ENCODE results near the gene TK1. TPM values are rescaled to one million over a fixed set of nuclear protein-coding genes. Genes with fewer than 3 reads are reported as not detected.

TK1 gene
- total RNA-seq, 1 donor = 23.9 TPM

DNA sequence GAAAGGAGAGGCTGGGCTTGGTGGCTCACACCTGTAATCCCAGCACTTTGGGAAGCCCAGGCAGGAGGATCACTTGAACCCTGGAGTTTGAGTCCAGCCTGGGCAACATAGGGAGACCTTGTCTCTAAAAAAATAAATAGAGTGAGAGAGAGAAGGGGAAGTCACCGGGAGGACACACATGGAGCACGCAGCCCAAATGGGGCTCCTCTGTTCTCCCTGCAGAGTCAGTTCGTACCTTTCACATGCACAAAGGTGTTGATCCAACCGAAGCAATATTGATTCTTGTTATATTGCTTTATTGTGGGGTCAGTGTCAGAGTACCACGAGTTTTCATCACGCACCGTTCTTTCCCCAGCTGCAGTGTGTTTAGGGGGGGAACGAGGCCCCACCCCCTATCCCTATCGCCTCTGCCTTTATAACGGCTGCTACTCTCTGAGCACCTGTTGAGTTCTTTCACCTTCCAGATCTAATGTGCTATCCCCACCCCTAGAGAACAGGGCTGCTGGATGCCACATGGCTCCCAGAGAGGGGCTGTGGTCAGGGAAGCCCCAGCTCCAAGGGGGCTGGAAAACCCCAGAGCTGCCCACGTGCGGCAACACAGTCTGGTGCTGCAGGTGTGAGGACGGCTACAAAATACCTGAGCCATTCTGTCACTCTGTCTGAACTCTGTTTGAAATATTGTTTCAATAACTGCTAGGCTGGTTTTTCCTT is 43.6 kb upstream of the TK1 start:
- no peak overlapping the region for H3K4me2 ChIP-seq (ENCODE audit: insufficient read depth, low read length)
- no peaks in the 10 kb centered on the region for H3K4me1 ChIP-seq (ENCODE audit: insufficient read depth, low read length)
- no peak overlapping the region for H3K27ac ChIP-seq (ENCODE audit: low read depth, low read length)
- H3K36me3 ChIP-seq (ENCODE audit: insufficient read depth, low read length) = no peaks in the 10 kb centered on the region
- peaks cover 28% of the 10 kb centered on the region for H3K27me3 ChIP-seq (ENCODE audit: insufficient read depth, low read length)
- no peaks in the 10 kb centered on the region for H3K9me3 ChIP-seq (ENCODE audit: low read depth, low read length)
- no peak overlapping the region for H2AFZ ChIP-seq (ENCODE audit: low read length)
- DNase-seq (ENCODE audit: insufficient read length, low spot score, missing footprints) = peak; percentile 51
- H3K4me3 ChIP-seq (ENCODE audit: insufficient read depth, low read length) = no peak overlapping the region
- H4K20me1 ChIP-seq (ENCODE audit: insufficient read depth, low read length) = no peaks in the 10 kb centered on the region
- H3K79me2 ChIP-seq (ENCODE audit: insufficient read depth, low read length) = no peaks in the 10 kb centered on the region
- TF ChIP-seq, protein P1, sequence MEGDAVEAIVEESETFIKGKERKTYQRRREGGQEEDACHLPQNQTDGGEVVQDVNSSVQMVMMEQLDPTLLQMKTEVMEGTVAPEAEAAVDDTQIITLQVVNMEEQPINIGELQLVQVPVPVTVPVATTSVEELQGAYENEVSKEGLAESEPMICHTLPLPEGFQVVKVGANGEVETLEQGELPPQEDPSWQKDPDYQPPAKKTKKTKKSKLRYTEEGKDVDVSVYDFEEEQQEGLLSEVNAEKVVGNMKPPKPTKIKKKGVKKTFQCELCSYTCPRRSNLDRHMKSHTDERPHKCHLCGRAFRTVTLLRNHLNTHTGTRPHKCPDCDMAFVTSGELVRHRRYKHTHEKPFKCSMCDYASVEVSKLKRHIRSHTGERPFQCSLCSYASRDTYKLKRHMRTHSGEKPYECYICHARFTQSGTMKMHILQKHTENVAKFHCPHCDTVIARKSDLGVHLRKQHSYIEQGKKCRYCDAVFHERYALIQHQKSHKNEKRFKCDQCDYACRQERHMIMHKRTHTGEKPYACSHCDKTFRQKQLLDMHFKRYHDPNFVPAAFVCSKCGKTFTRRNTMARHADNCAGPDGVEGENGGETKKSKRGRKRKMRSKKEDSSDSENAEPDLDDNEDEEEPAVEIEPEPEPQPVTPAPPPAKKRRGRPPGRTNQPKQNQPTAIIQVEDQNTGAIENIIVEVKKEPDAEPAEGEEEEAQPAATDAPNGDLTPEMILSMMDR (IDR thresholded peaks at IDR 0.05; ENCODE audit: extremely low read depth, low read depth, low read length) = no peak

DNA sequence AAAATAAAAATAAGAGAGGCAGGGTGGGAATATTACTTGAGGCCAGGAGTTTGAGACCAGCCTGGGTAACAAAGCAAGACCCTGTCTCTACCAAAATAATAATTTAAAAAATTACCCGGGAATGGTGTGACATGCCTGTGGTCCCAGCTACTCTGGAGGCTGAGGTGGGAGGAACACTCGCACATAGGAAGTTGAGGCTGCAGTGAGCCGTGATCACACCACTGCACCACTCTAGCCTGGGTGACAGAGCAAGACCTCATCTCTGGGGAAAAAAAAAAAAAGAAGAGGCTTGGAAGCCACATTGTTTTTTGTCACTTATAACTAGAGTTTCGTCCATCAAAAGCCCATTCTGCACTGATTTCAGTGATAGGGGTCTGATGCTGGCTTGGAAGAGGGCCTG is 41.3 kb upstream of the TK1 start:
- no peaks in the 10 kb centered on the region for H4K20me1 ChIP-seq (ENCODE audit: insufficient read depth, low read length)
- H3K4me3 ChIP-seq (ENCODE audit: insufficient read depth, low read length) = no peak overlapping the region
- H3K27me3 ChIP-seq (ENCODE audit: insufficient read depth, low read length) = peaks cover 28% of the 10 kb centered on the region
- no peak overlapping the region for H2AFZ ChIP-seq (ENCODE audit: low read length)
- TF ChIP-seq, protein P1 (IDR thresholded peaks at IDR 0.05; ENCODE audit: extremely low read depth, low read depth, low read length) = no peak
- no peak for DNase-seq (ENCODE audit: insufficient read length, low spot score, missing footprints)
- H3K9me3 ChIP-seq (ENCODE audit: low read depth, low read length) = no peaks in the 10 kb centered on the region
- no peaks in the 10 kb centered on the region for H3K79me2 ChIP-seq (ENCODE audit: insufficient read depth, low read length)
- no peak overlapping the region for H3K27ac ChIP-seq (ENCODE audit: low read depth, low read length)
- peaks cover 14% of the 10 kb centered on the region for H3K36me3 ChIP-seq (ENCODE audit: insufficient read depth, low read length)
- H3K4me1 ChIP-seq (ENCODE audit: insufficient read depth, low read length) = no peaks in the 10 kb centered on the region
- no peak overlapping the region for H3K4me2 ChIP-seq (ENCODE audit: insufficient read depth, low read length)

DNA sequence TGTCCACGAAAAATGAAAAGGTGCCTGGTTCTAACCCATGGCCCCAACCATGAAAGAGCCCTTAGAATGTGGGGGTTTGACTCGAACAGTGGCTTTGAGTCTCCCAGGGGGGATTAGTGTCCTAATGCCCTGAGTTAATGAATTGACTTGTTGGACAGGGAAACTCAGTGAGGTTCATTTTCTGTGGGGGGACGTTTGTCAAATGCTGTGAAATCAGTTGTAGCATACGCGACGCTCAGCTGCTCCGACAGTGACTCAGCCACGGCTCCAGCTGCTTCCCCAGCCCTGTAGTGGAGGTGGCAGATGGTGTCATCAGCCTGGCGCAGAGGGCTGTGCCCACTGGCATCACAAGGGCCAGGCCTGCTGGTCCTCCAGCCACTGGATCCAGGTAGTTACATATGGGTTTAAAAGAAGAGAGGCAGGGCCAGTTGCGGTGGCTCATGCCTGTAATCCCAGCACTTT is 40.6 kb upstream of the TK1 start:
- Histone ChIP-seq H3K9me3 (ENCODE audit: low read depth, low read length) (no peaks in the 10 kb centered on the region), H3K4me1 (ENCODE audit: insufficient read depth, low read length) (no peaks in the 10 kb centered on the region), H3K27me3 (ENCODE audit: insufficient read depth, low read length) (peaks cover 21% of the 10 kb centered on the region), H2AFZ (ENCODE audit: low read length) (no peak overlapping the region), H3K4me3 (ENCODE audit: insufficient read depth, low read length) (no peak overlapping the region), H3K36me3 (ENCODE audit: insufficient read depth, low read length) (peaks cover 20% of the 10 kb centered on the region), H4K20me1 (ENCODE audit: insufficient read depth, low read length) (no peaks in the 10 kb centered on the region), H3K79me2 (ENCODE audit: insufficient read depth, low read length) (no peaks in the 10 kb centered on the region), H3K4me2 (ENCODE audit: insufficient read depth, low read length) (no peak overlapping the region), H3K27ac (ENCODE audit: low read depth, low read length) (no peak overlapping the region)
- DNase-seq (ENCODE audit: insufficient read length, low spot score, missing footprints) = peak; percentile 62
- TF ChIP-seq, protein P1 (IDR thresholded peaks at IDR 0.05; ENCODE audit: extremely low read depth, low read depth, low read length) = no peak

DNA sequence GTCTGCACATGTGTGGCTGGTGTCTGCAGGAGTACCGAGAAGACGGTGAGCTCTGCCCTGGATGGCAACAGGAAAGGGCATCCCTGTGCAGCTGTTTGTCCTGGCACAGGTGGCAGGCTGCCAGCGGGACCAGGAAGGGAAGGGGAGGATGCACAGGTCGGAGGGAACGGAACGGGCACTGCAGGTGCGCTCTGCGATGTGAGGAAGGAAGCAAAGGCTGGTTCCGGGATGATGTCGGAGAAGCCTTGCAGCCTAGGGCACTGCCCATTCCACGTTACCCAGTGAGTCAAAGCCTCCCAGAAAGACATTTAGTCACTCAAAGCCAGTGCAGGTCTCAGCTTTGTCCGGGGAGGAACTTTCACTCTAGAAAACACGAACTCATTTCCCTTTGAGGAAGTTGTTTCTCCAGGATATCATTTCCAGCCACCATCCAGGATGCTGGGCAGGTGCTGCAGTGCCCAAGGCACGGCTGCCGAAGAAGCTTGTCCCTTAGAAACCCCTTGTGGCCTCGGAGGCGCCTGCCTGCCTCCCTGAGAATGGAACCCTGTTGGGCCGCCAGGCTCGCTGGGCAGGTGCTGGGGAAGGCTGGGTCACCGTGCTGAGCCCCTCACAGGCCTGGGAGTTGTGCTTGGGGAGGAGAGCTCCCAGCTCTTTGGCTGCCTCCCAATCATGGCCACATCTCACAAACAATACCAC is 40.1 kb upstream of the TK1 start:
- Histone ChIP-seq H3K27ac (ENCODE audit: low read depth, low read length) (no peak overlapping the region), H3K36me3 (ENCODE audit: insufficient read depth, low read length) (peaks cover 20% of the 10 kb centered on the region), H3K79me2 (ENCODE audit: insufficient read depth, low read length) (no peaks in the 10 kb centered on the region), H3K4me3 (ENCODE audit: insufficient read depth, low read length) (no peak overlapping the region), H3K9me3 (ENCODE audit: low read depth, low read length) (no peaks in the 10 kb centered on the region), H4K20me1 (ENCODE audit: insufficient read depth, low read length) (no peaks in the 10 kb centered on the region), H3K4me1 (ENCODE audit: insufficient read depth, low read length) (no peaks in the 10 kb centered on the region), H3K4me2 (ENCODE audit: insufficient read depth, low read length) (peak overlapping the region; percentile 28), H3K27me3 (ENCODE audit: insufficient read depth, low read length) (peaks cover 17% of the 10 kb centered on the region), H2AFZ (ENCODE audit: low read length) (no peak overlapping the region)
- TF ChIP-seq, protein P1 (IDR thresholded peaks at IDR 0.05; ENCODE audit: extremely low read depth, low read depth, low read length) = no peak
- peak; percentile 81 for DNase-seq (ENCODE audit: insufficient read length, low spot score, missing footprints)
